Upper lobe of left lung (tissue), 6 donors: ENCODE measurements around the gene MEIS1. TPM values are rescaled to one million over a fixed set of nuclear protein-coding genes. Genes with fewer than 3 reads are reported as not detected.

Source experiments
- ATAC-seq, 2 donors: fragments of 200-7000 bp; cut with Tn5 transposase; one replicate each; pipeline ENCODE4 v1.9.1; 2022; ENCODE audit warnings: mild to moderate bottlenecking in 2 of 2, moderate library complexity in 2 of 2; ENCODE audit not compliant: low FRiP score in 2 of 2
- DNase-seq, 2 donors: peaks; one replicate each; pipeline ENCODE4 v3.0.0-alpha.2; 2019 to 2020
- H3K27ac ChIP-seq, 4 donors: fragments of 200-600 bp; sonication (generic); one replicate each; pipeline ENCODE4 v1.5.1; 2016 to 2019
- H3K27me3 ChIP-seq, 4 donors: fragments of 200-600 bp; sonication (generic); one replicate each; pipeline ENCODE4 v1.5.1; 2017 to 2019
- H3K36me3 ChIP-seq, 4 donors: fragments of 200-600 bp; sonication (generic); one replicate each; pipeline ENCODE4 v1.5.1; 2016 to 2019
- H3K4me1 ChIP-seq, 4 donors: fragments of 200-600 bp; sonication (generic); one replicate each; pipeline ENCODE4 v1.5.1; 2018 to 2019
- H3K4me3 ChIP-seq, 4 donors: fragments of 200-600 bp; sonication (generic); one replicate each; pipeline ENCODE4 v1.5.1; 2017 to 2019; ENCODE audit warnings: mild to moderate bottlenecking in 2 of 4, moderate library complexity in 1 of 4
- H3K9me3 ChIP-seq, 4 donors: fragments of 200-600 bp; sonication (generic); one replicate each; pipeline ENCODE4 v1.5.1; 2018 to 2019
- CTCF ChIP-seq, 6 experiments: fragments of 450-650 bp in 4 of 6; fragments of 200-600 bp in 2 of 6; sonication (generic) in 2 of 6; IDR thresholded peaks; one replicate each; pipeline ENCODE4 v1.5.1; 2016 to 2019; ENCODE audit warnings: antibody characterized with exemption in 6 of 6
- EP300 ChIP-seq, 4 donors: sonication (generic); formaldehyde crosslinking; IDR thresholded peaks; one replicate each; pipeline ENCODE4 v1.5.1; 2017; ENCODE audit warnings: antibody characterized with exemption in 4 of 4, control low read depth in 2 of 4
- POLR2A ChIP-seq, 4 donors: fragments of 450-650 bp; IDR thresholded peaks; one replicate each; pipeline ENCODE4 v1.5.1; 2016 to 2017; ENCODE audit warnings: antibody characterized with exemption in 4 of 4, mild to moderate bottlenecking in 2 of 4
- POLR2AphosphoS5 ChIP-seq, 2 donors: sonication (generic); formaldehyde crosslinking; IDR thresholded peaks; one replicate each; pipeline ENCODE4 v1.5.1; 2017; ENCODE audit warnings: antibody characterized with exemption in 2 of 2
- WGBS, 2 donors: methylation state at CpG; one replicate each; pipeline ENCODE4 v1.1.5; 2017 to 2018; 5-methylcytosine and 5-hydroxymethylcytosine counted together
- total RNA-seq, 6 donors: library from RNA; depleted of rRNA in 4 of 6; stranded (reverse); fragments of >200 nt in 4 of 6; gene quantifications; one replicate each; pipeline versions ENCODE4 v1.1.0 to v1.2.1, GENCODE V29; 2016 to 2021
- donor health status: DM: no; HTN: no; CAD: no; lungs with moderate emphysema.
- donor health status: DM: no; HTN: yes; CAD: no; lungs with severe emphysema.

Gene MEIS1
- total RNA-seq, 6 donors from 2014 or later, result 23.1 to 43.9 (median 30.0) TPM

- Histone ChIP-seq H3K27ac (peak overlapping the region in 3 of 4 donors; percentile 45 to 66 (median 49)), H3K4me1 (peaks cover 18 to 48% (median 35%) of the 10 kb centered on the region in 4 donors), H3K36me3 (peaks cover 0 to 10% (median 1%) of the 10 kb centered on the region in 4 donors), H3K27me3 (no peaks in the 10 kb centered on the region), H3K9me3 (no peaks in the 10 kb centered on the region), H3K4me3 (no peak overlapping the region)
- TF ChIP-seq POLR2AphosphoS5 (IDR thresholded peaks at IDR 0.05), result no peak
- no peak for TF ChIP-seq POLR2A (IDR thresholded peaks at IDR 0.05)
- no peak for TF ChIP-seq EP300 (IDR thresholded peaks at IDR 0.05)
- TF ChIP-seq CTCF (IDR thresholded peaks at IDR 0.05), result no peak
- DNase-seq (no peak), ATAC-seq (no peak)
These were observed 32.8 kb downstream of the MEIS1 start for GRCh38 chr2:66467718-66468117.

- H3K4me1 ChIP-seq, result peaks cover 18 to 42% (median 27%) of the 10 kb centered on the region in 4 donors
- ATAC-seq (no peak), DNase-seq (peak in 1 of 2 donors; percentile 18)
These were observed 34.4 kb downstream of the MEIS1 start for GRCh38 chr2:66469214-66469902.

GRCh38 chr2:66470199-66470598, 35.3 kb downstream of the MEIS1 start:
- H3K4me1 ChIP-seq, result peaks cover 18 to 41% (median 25%) of the 10 kb centered on the region in 4 donors
- peaks cover 0 to 11% (median 1%) of the 10 kb centered on the region in 4 donors for H3K36me3 ChIP-seq
- TF ChIP-seq EP300 (IDR thresholded peaks at IDR 0.05) (no peak), POLR2AphosphoS5 (IDR thresholded peaks at IDR 0.05) (no peak), POLR2A (IDR thresholded peaks at IDR 0.05) (no peak), CTCF (IDR thresholded peaks at IDR 0.05) (no peak)
- no peaks in the 10 kb centered on the region for H3K9me3 ChIP-seq
- ATAC-seq (no peak), DNase-seq (no peak)
- WGBS, 2 donors, result 27 to 42% methylated on average over 2 of the region's 2 CpGs
- H3K4me3 ChIP-seq, result no peak overlapping the region
- H3K27me3 ChIP-seq, result no peaks in the 10 kb centered on the region
- peak overlapping the region in 1 of 4 donors; percentile 15 for H3K27ac ChIP-seq

More at GRCh38 chr2:66469214-66469902, 34.4 kb downstream of the MEIS1 start:
- peak overlapping the region in 3 of 4 donors; percentile 15 to 45 (median 35) for H3K27ac ChIP-seq
- H3K27me3 ChIP-seq, result no peaks in the 10 kb centered on the region
- TF ChIP-seq CTCF (IDR thresholded peaks at IDR 0.05) (no peak), POLR2A (IDR thresholded peaks at IDR 0.05) (no peak), EP300 (IDR thresholded peaks at IDR 0.05) (no peak), POLR2AphosphoS5 (IDR thresholded peaks at IDR 0.05) (no peak)
- H3K9me3 ChIP-seq, result no peaks in the 10 kb centered on the region
- H3K4me3 ChIP-seq, result no peak overlapping the region
- peaks cover 0 to 14% (median 1%) of the 10 kb centered on the region in 4 donors for H3K36me3 ChIP-seq
- WGBS, 2 donors, result 62 to 73% methylated on average over 11 of the region's 11 CpGs

- TF ChIP-seq POLR2A (IDR thresholded peaks at IDR 0.05) (no peak), CTCF (IDR thresholded peaks at IDR 0.05) (no peak), POLR2AphosphoS5 (IDR thresholded peaks at IDR 0.05) (no peak), EP300 (IDR thresholded peaks at IDR 0.05) (no peak)
- ATAC-seq (no peak), DNase-seq (no peak)
- peaks cover 11 to 38% (median 21%) of the 10 kb centered on the region in 4 donors for H3K4me1 ChIP-seq
- H3K36me3 ChIP-seq, result peaks cover 0 to 6% (median 1%) of the 10 kb centered on the region in 4 donors
- no peaks in the 10 kb centered on the region for H3K9me3 ChIP-seq
- peak overlapping the region in 1 of 4 donors; percentile 16 for H3K27ac ChIP-seq
- H3K4me3 ChIP-seq, result no peak overlapping the region
- no peaks in the 10 kb centered on the region for H3K27me3 ChIP-seq
- 77 to 83% methylated on average over 5 of the region's 5 CpGs for WGBS, 2 donors
These were observed 37.4 kb downstream of the MEIS1 start for GRCh38 chr2:66472225-66472843.
